GM12873 (cell line): ENCODE results near the gene GATA6.

Experiments used
- CTCF ChIP-seq: IDR thresholded peaks from 2 replicates; pipeline ENCODE4 v1.5.1; 2012; ENCODE audit warnings: low read depth, mild to moderate bottlenecking, moderate library complexity, low read length, control low read depth; ENCODE audit not compliant: insufficient read depth; ENCODE audit errors: missing control alignments

The GATA6 gene

GRCh38 chr18:22203035-22203434 lies 33.6 kb downstream of the GATA6 start:
- no peak for TF ChIP-seq CTCF

GRCh38 chr18:22203536-22204213 lies 34.3 kb downstream of the GATA6 start:
- no peak for TF ChIP-seq CTCF

- no peak for TF ChIP-seq CTCF
Observed at GRCh38 chr18:22204214-22204536, 34.8 kb downstream of the GATA6 start.

- no peak for TF ChIP-seq CTCF
Observed at GRCh38 chr18:22204996-22205395, 35.6 kb downstream of the GATA6 start.

- TF ChIP-seq CTCF = no peak
Observed at GRCh38 chr18:22207021-22207758, 37.8 kb downstream of the GATA6 start.

GRCh38 chr18:22210311-22210754 lies 40.9 kb downstream of the GATA6 start:
- no peak for TF ChIP-seq CTCF

- TF ChIP-seq CTCF = no peak
Observed at GRCh38 chr18:22211657-22212056, 42.3 kb downstream of the GATA6 start.
